Activated T-helper 9 cell treated with anti-CD3 and anti-CD28 coated beads, Interleukin-2, amount 50 U/mL, for 16 hours (primary cell): ENCODE measurements around the gene ARSG.
"Not testable (repeated sequence)": the region's sequence is repeated elsewhere in the genome, so short reads cannot be mapped to it uniquely, and the experiment has no call there.

Experiments used
- DNase-seq: peaks from one replicate; pipeline ENCODE4 v3.0.0-alpha.2; 2020; ENCODE audit warnings: low read depth

Gene ARSG

GRCh38 chr17:68277807-68278206 is 13.5 kb upstream of the ARSG start:
- DNase-seq = no peak

DNA sequence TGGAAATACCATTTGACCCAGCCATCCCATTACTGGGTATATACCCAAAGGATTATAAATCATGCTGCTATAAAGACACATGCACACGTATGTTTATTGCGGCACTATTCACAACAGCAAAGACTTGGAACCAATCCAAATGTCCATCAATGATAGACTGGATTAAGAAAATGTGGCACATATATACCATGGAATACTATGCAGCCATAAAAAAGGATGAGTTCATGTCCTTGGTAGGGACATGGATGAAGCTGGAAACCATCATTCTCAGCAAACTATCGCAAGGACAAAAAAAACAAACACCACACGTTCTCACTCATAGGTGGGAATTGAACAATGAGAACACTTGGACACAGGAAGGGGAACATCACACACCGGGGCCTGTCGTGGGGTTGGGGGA is 9.3 kb upstream of the ARSG start:
- DNase-seq = not testable (repeated sequence)

GRCh38 chr17:68288375-68288774 is 2.9 kb upstream of the ARSG start:
- DNase-seq = no peak

DNA sequence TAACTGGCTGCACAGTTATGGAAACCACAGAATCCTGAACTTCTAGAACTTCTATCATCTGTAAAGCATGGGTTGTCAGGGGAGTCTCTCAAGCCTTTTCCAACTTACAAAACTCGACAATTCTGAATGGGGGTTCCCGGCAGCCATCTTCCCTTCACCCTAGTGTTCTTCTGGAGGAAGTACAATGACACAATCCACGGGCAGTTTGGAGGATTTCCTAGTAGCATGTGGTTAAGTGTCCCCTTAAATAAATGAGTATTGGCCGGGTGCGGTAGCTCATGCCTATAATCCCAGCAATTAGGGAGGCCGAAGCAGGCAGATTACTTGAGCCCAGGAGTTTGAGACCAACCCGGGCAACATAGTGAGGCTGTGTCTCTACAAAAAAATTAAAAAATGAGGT is 2.5 kb upstream of the ARSG start:
- no peak for DNase-seq

- no peak for DNase-seq
Measured at GRCh38 chr17:68289473-68289872, 1.8 kb upstream of the ARSG start.

DNA sequence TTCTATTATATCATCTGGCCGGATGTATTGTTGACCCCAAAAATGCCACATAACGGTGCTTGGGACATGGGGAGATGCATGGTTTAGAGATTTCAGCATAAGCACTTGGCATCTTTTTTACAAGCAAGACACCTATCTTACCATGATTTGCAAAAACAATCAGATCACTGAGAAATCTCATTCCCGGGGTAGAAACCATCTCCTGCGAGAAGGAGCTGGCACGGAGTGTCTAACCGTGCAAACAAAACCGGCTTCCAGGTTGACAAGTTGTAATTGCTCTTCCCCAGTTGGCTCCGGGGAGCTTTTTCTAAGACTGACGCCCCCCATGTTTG is 1.4 kb upstream of the ARSG start:
- no peak for DNase-seq

DNA sequence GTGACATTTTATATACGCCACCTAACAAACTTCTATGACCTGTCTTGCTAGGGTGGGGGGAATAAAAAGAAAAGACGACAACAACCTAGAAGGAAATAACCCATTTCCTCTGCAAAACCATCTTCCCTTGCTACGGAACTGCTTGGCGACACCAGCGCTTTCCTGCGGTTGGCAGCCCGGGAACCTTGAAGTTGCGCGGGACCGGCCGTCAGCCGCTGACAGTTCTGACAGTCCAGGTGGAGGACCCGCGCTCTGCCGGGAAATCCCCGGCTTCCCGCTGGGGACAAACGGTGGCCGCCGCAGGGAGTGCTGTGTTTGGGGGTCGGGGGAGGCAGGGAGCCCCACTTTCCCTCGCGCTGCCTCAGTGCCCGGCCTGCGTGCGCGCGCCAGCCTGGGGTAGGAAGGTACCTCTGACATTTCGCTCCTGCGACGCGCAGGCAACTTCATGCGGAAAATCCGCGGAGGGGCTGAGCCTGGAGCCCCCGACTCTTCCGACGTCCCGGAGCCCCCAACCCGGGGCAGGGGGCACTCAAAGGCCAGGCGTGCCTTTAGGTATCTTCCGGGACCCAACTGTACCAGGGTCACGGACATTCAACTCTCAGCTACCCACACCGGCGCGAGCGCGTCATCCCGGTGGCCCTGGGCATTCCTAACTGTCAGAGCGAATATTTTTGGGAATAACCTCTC is 884 bp upstream of the ARSG start:
- DNase-seq = peak; percentile 43

DNA sequence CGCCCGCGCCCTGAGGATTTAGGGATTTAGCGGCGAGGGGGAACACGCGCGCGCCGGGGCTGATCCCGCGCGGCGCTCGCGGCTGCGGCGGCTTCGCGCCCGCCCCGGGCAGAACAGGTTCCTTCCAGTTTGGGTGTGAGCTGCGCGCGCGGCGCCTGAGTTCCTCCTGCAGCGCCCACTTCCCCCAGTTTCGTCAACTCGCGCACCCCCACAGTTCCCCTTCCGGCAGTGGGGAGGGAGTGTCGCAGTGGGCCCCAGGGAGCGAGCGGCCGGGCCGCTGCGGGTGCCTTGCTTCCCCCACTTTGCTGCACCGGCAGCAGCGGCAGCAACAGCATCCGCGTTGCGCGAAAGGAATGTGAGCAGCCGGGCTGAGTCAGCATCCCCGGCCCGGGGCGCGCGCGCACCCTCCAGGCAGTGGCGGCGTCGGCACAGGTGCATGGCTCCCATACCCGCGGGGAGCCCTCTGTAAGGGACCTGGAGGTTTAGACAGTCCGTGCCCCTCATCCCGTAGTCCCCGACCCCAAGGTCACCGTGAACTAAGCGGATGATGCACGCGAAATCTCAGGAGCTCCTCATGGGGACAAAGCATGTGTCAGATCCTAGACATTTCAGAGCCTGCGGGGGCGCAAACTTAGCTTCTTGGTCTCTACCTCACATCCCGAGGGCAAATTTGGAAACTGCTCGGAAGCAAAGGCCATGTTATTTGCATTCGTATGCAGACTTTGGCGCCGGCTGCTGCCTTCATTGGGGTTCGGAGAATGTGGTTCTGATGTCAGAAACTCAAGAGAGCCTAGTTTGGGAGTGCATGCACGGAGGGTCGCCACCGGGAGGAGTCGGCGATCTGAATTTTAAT is 767 bp downstream of the ARSG start:
- DNase-seq = peak; percentile 86

DNA sequence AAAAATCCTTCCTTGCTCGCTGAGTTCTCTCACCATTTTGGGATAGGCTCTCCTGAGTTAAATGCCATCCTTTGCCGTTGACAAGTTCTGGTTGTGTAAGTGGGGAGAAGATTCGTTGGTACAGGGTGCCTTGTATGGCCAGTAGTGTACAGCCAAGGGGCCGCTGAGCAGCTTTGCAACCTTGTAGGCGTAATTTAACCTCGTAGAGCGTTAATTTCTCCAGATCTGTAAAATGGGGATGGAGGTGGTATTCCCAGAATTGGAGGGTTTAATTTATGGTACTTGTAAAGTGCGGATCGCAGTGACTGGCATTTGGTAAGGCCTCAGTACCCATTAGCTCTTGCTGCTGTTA is 1.4 kb downstream of the ARSG start:
- DNase-seq = no peak

GRCh38 chr17:68293490-68294195 is 2.3 kb downstream of the ARSG start:
- no peak for DNase-seq

DNA sequence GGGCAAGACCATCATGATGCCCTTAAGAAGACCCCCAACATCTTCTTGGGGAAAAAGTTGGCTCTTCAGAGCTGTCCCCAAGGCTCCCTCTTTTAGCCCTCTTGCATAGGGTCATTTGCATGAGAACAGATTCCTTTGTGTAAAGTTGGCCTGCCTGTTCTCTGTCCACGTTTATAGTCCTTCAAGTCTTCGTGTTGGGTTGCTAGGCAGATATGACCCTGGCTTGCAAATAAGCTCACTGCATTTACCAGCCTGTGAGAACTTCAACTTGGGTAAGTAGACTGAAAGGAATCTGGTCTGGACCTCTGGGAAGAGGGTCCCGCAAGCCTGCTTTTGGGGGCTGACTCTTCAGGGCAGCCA is 2.9 kb downstream of the ARSG start:
- no peak for DNase-seq

GRCh38 chr17:68294617-68295016 is 3.3 kb downstream of the ARSG start:
- DNase-seq = no peak

- peak; percentile 34 for DNase-seq
Measured at GRCh38 chr17:68295086-68295485, 3.8 kb downstream of the ARSG start.

DNA sequence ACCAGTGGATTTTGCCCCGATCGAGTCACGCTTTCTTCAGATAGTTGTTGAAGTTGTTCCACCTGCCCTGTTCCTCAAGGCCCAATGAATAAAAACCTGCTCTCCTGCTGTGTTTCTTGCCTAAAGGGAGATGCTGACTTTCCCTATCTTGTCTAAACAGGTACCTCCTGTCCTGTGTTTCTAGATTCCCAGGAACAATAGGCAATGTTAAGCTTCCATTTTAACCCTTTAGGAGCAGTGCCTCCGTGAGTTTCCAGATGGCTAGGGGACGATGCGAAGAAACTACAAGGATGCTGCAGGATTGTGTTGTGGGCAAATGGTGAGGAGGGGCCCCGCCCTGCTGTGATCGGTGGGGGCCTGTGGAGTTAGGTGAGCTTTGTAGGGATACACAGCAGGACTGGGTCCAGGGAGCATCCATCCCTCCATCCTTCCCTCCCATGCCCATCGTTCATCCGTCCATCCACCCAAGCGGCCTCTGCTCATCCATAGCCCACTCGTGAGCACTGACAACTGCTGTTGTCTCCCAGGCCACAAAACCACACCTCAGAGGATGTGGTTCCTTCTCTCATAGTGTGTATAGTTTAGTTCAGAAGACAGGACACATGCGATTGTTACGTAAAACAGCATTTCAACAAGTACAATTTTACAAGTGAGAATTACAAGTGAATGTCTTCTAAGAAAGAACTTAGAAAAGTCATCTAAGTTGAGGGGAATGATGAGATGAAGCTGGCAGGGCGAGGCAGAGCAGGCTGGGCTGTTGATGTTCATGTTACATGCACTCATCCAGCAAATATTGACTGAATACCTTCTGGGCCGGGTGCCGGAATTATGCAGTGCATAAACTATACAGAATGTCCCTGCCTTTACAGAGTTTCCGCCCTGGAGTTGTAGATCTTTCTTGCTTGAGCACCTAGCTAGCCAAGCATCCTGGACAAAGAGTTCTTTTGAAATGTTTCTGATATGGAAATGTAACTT is 5.2 kb downstream of the ARSG start:
- peak; percentile 8 for DNase-seq

DNA sequence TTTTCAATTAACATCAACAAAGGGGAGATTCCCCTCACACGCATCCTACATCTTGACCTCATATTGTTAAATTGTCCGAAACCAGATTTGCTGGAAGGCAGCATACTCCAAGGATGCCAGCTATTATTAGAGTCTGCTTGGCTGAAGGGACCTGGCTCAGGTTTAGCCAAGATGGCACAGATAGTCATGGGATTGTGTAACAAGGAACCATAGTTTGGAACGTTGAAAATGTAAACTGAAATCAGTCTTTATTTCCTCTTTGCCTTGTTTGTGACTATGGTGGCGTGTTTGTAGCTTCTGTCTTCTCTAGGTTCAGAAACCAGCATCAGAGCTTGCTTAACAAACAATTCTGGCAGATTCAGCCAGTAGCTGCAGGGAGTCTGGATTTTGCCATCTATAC is 5.9 kb downstream of the ARSG start:
- no peak for DNase-seq

DNA sequence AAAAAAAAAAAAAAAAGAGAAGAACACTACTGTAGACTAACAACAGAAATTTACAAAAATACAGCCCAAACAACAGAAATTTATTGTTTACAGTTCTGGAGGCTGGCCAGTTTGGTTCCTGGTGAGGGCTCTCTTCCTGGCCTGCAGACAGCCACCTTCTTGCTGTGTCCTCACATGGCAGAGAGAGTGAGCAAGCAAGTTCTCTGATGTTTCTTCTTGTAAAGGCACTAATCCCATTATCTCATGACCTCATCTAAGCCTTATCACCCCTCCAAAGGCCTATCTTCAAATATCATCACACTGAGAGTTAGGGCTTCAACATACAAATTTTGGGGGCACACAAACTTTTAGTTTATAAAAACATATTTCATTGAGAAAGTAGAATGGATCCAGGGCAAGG is 7.3 kb downstream of the ARSG start:
- DNase-seq = no peak

DNA sequence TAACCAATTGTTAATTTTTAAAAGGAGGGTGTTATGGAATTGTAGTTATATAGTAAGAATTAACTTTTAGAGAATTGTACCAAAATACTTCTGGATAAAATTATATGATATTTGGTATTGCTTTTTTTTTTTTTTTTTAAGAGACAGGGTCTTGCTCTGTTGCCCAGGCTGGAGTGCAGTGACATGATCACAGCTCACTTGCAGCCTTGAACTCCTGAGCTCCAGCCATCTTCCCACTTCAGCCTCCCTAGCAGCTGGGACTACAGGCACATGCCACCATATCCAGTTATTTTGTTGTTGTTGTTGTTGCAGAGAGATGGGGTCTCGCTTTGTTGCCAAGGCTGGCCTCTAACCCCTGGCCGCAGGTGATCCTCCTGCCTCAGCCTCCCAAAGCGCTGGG is 8.5 kb downstream of the ARSG start:
- no peak for DNase-seq

DNA sequence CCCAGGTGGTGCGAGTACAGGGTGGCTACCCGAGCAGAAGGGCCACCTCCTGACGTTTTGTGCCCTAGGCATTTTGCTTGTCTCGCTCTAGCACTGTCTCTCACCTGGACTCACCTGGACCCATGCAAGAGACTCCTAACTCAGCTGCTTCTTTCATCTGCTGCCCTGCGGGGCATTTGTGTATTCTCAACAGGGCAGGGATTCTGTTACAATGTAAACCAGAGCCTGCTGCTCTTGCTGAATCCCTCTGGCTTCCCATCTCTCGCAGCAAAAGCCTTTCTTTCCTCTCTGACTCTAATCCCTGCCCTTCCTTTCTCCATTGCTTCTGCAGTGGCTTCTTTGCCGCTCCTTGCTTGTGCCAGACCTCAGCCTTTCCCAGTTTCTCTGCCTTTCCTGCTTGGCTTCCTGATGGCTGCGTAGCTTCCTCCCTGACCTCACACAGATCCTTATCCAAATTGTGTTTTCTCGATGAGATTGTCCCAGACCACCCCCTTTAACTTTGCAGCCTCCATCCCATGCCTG is 10.2 kb downstream of the ARSG start:
- DNase-seq = no peak

GRCh38 chr17:68302066-68302564 is 10.8 kb downstream of the ARSG start:
- no peak for DNase-seq

DNA sequence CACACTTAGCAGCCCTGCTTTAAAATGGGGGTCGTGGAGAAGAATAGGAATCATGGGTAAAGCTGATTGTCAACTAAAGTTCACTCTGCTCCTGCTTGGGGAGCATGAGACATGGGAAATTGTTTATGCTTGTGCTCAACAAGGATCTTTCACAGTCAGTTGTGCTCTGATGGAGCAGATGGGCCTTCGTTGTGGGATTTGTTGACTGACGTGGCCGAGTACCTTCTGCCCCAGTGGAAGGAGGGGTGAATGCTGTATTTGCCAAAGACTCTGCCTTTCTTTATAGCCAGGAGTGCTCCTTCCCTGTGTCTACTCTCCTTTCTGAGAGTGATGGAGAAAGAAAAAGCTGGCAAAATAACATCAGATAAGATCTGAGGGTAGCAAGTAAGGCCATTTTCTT is 11.4 kb downstream of the ARSG start:
- no peak for DNase-seq

DNA sequence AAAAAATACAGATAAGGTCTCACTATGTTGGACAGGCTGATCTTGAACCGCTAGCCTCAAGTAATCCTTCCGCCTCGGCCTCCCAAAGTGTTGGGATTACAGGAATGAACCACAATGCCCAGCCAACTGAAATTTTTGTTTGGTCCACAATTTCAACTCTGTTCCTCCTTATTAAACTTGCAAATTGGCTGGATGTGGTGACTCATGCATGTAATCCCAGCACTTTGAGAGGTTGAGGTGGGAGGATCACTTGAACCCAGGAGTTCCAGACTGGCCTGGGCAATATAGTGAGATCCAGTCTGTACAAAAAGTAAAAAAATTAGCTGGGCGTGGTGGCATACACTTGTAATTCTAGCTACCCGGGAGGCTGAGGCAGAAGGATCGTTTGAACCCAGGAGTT is 13.4 kb downstream of the ARSG start:
- no peak for DNase-seq

GRCh38 chr17:68305142-68305541 is 13.8 kb downstream of the ARSG start:
- DNase-seq = no peak
